ENCODE measurements around the gene RWDD4. TPM values are rescaled to one million over a fixed set of nuclear protein-coding genes. Genes with fewer than 3 reads are reported as not detected.
A peak's percentile ranks its signal among the peaks of the same experiment; 100 is the strongest.

The RWDD4 gene
- total RNA-seq, 1 donor from 2014 or later: 31.5 TPM

DNA sequence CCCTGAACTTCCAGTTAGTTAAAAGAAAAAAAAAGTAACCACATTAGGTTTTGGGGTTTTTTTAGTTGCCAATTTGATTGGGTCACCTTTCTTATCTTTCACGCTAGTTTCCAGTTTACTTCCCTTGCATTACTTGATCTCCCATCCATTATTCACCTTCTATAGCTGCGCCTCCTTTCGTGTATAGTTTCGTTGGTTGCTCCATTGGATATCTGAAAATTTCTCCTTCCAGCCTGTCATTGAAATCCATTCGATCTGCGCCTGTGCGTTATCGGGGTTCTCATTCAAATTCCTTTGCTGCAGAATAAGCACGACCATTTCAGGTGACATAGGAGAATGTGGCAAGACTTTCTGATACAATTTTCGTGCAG is 872 bp upstream of the RWDD4 start:
- intact Hi-C loops (cut with micrococcal nuclease): loop anchor here (1.0 to 5.0 kb wide), 4 partner anchors 156 to 1165 kb away; partner anchors contain the start of genes ACSL1, CDKN2AIP and CENPU

DNA sequence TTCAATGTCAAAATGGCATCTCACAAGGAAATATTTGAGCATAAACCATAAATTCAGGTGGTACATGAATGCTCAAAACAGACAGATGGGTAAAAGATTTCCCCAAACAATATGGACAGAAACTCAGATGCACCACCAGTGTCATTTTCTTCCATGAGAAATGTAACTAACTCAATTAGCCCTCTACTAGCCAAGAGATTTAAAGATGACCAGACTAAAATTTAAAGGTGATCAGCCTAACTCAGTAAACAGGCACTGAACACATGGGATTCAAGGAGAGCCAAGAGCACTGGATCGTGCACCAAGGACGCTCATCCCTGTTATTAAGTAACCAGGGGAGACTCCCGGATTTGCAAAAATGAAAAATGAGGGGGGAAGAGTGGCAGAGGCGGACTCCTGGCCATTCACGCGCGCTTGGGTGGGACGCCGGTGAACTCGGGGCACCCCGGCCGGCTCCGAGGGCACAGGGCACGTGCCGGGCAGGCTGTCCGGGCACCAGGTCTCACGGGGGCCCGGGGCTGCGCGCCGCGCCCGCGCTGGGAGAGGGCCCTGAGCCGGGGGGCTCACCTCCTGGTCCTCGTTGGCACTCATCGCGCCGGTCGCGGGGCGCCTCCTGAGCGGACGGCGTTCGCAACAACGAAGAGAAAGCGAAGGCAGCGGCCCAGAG is 490 bp downstream of the RWDD4 start:
- H3K4me1 Mint-ChIP-seq: peaks cover 28% of the 10 kb centered on the region
- intact Hi-C loops (cut with micrococcal nuclease): loop anchor here (1.0 to 5.0 kb wide), 4 partner anchors 154 to 1166 kb away; partner anchors contain the start of genes ACSL1, CDKN2AIP and CENPU
- H3K27me3 Mint-ChIP-seq: no peaks in the 10 kb centered on the region

More for the DNA sequence above, 872 bp upstream of the RWDD4 start:
- H3K4me3 Mint-ChIP-seq: peak overlapping the region; percentile 82
- peaks cover 30% of the 10 kb centered on the region for H3K4me1 Mint-ChIP-seq
- DNase-seq: peak; percentile 62
- no peaks in the 10 kb centered on the region for H3K27me3 Mint-ChIP-seq
- peaks cover 12% of the 10 kb centered on the region for H3K36me3 Mint-ChIP-seq (ENCODE audit: low read depth)
- no peaks in the 10 kb centered on the region for H3K9me3 Mint-ChIP-seq
- peak overlapping the region; percentile 87 for H3K27ac Mint-ChIP-seq

DNA sequence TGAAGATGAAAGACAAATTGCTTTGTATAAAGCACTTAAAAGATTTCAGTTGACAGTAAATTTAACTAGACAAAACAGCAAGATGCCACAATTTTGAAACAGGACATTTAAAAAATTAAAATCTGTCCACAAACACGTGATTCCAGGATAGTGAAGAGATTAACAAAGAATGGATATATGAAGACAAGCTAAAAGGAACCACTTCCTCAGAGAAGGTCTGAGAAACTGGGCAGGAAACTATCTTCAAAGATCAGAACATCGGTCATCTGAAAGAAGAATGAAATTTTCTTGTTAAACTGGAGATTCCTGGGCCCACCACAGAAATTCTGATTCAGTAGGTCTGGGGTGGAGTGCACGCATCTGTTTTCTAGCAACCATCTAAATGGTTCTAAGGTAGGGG is 1.4 kb downstream of the RWDD4 start:
- no peak overlapping the region for H3K27ac Mint-ChIP-seq
- peaks cover 28% of the 10 kb centered on the region for H3K4me1 Mint-ChIP-seq
- no peaks in the 10 kb centered on the region for H3K27me3 Mint-ChIP-seq
- intact Hi-C loops (cut with micrococcal nuclease): loop anchor here (5.0 kb wide), 1 partner anchor 1075 kb away; the partner anchor contains the start of gene CENPU
- H3K9me3 Mint-ChIP-seq: no peaks in the 10 kb centered on the region
- H3K4me3 Mint-ChIP-seq: peak overlapping the region; percentile 82
- peaks cover 22% of the 10 kb centered on the region for H3K36me3 Mint-ChIP-seq (ENCODE audit: low read depth)
- no peak for DNase-seq

More for the DNA sequence above, 490 bp downstream of the RWDD4 start:
- Mint-ChIP-seq H3K27ac (peak overlapping the region; percentile 96), H3K9me3 (no peaks in the 10 kb centered on the region), H3K4me3 (peak overlapping the region; percentile 82), H3K36me3 (ENCODE audit: low read depth) (peaks cover 14% of the 10 kb centered on the region)
- no peak for DNase-seq

DNA sequence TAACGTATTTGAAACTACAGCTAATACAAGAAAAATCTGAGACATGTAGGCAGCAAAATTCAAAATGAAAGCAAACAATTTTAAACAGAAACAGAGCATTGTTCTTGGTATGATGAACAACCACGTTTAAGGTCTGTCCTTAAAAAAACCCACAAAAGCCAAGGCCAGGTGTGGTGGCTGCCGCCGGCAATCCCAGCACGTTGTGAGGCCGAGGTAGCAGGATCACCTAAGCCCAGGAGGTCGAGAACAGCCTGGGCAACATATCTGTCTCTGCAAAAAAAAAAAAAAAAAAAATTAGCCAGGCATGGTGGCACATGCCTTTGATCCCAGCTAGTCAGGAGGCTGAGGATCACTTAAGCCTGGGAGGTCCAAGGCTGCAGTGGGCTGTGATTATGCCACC is 13.7 kb downstream of the RWDD4 start:
- H3K9me3 Mint-ChIP-seq: no peaks in the 10 kb centered on the region
- intact Hi-C loops (cut with micrococcal nuclease): no loop called here
- H3K4me3 Mint-ChIP-seq: no peak overlapping the region

DNA sequence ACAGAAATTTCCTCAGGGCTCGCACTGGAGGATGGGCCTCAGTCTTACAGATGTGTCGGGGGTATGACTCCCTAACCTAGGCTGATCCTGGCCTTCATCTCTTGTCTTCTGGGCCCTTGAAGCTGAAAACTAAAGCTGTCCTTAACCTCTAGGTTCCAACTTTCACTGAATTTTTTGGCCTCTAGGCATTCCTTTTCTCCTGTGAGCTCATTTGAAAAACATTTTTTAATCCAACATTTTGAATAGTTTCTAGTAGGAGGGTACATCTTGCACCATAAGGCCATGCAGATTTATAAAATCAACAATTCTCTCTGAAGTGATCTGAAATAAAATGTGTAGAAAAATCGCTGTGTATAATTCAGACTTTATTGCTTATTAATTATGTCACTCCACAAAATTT is 19.7 kb downstream of the RWDD4 start:
- DNase-seq: no peak
- H3K9me3 Mint-ChIP-seq: no peaks in the 10 kb centered on the region

More for the DNA sequence above, 13.7 kb downstream of the RWDD4 start:
- Mint-ChIP-seq H3K27ac (no peak overlapping the region), H3K4me1 (peaks cover 2% of the 10 kb centered on the region), H3K36me3 (ENCODE audit: low read depth) (peaks cover 38% of the 10 kb centered on the region), H3K27me3 (no peaks in the 10 kb centered on the region)
- no peak for DNase-seq

DNA sequence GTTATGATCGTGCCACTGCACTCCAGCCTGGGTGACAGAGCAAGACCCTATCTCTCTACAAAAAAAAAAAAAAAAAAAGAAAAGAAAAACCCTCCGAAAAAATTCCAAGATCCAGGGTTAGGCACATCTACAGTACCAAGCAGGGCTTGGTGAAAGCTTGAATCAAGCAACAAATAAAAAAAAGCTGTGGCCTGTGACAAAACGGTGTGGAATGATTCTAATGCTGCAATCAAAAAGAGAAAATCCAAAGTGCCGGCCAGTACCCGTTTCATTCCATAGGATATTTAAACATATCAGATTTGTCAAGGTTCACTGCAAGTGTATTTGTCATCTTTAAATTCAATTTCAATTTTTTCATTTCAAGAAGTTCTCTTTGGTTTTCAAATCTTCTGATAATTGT is 20.5 kb downstream of the RWDD4 start:
- intact Hi-C loops (cut with micrococcal nuclease): no loop called here
- no peak for DNase-seq
- Mint-ChIP-seq H3K9me3 (no peaks in the 10 kb centered on the region), H3K4me3 (no peak overlapping the region), H3K36me3 (ENCODE audit: low read depth) (peaks cover 9% of the 10 kb centered on the region), H3K27me3 (peaks cover 5% of the 10 kb centered on the region), H3K27ac (no peak overlapping the region), H3K4me1 (peaks cover 10% of the 10 kb centered on the region)

More for the DNA sequence above, 19.7 kb downstream of the RWDD4 start:
- Mint-ChIP-seq H3K36me3 (ENCODE audit: low read depth) (peaks cover 16% of the 10 kb centered on the region), H3K4me3 (no peak overlapping the region), H3K27me3 (peaks cover 5% of the 10 kb centered on the region), H3K4me1 (peaks cover 8% of the 10 kb centered on the region), H3K27ac (no peak overlapping the region)
- intact Hi-C loops (cut with micrococcal nuclease): no loop called here

DNA sequence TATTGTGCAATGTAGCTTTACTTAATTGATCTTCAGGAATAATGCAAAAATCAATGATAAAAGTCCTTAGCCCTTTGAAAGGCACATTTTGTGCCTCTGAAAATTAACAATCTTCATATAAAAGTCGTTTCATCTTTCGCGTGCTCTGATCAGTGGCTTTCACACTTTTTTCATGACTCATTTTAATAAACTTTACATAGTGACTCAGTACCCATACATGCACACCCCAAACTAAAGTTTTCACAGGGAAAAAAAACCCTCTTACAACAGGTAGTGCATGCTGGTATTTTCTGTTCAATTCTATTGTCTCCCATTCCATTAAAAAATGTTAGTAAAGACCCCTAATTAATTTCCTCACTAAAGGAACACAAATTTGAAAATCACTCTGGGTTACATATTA is 21.5 kb downstream of the RWDD4 start:
- no peak for DNase-seq
- peaks cover 5% of the 10 kb centered on the region for H3K27me3 Mint-ChIP-seq
- no peak overlapping the region for H3K4me3 Mint-ChIP-seq
- H3K36me3 Mint-ChIP-seq (ENCODE audit: low read depth): peaks cover 8% of the 10 kb centered on the region
- peaks cover 12% of the 10 kb centered on the region for H3K4me1 Mint-ChIP-seq
- no peak overlapping the region for H3K27ac Mint-ChIP-seq
- H3K9me3 Mint-ChIP-seq: no peaks in the 10 kb centered on the region
- intact Hi-C loops (cut with micrococcal nuclease): no loop called here

DNA sequence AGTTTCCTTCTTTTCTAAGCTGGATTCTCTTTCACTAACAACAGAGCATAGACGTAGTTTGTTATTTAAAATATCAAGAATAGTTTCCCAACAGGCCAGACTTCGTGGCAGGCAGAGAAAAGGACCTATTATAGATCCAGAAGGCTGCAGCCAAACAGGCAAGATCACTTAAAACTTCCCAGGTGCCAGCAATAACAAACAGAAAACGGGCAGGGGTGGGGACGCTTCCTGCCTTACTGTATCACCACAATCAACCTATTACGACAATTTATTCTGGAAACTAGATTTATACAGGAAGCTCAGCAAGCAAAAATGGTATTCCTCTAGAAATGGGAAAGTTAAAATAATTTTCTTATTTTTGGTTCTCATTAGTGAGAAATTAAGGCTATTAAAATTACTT is 22.1 kb downstream of the RWDD4 start:
- H3K27ac Mint-ChIP-seq: no peak overlapping the region
- H3K9me3 Mint-ChIP-seq: no peaks in the 10 kb centered on the region
- H3K27me3 Mint-ChIP-seq: peaks cover 5% of the 10 kb centered on the region
- intact Hi-C loops (cut with micrococcal nuclease): no loop called here
- no peak overlapping the region for H3K4me3 Mint-ChIP-seq
- no peak for DNase-seq
- peaks cover 6% of the 10 kb centered on the region for H3K36me3 Mint-ChIP-seq (ENCODE audit: low read depth)
- H3K4me1 Mint-ChIP-seq: peaks cover 12% of the 10 kb centered on the region

DNA sequence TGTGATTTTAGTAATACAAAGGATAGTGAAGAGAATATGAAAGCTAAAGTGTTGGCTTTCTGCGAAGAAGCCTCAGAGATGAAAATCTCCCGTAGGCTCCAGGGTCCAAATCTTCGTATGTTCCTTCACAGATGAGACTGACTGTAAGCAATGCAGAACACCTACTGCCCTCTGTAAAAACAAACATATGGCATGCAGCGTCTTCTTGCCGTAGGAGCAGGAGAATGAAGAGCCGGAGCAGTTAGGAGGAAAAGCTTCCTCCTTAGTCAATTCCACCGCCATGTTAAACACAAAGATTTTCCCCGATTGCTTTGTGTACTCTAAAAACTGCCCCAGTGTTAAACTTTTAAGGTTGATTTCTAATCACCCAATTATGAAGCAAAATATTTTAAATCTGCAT is 22.5 kb downstream of the RWDD4 start:
- peaks cover 12% of the 10 kb centered on the region for H3K4me1 Mint-ChIP-seq

DNA sequence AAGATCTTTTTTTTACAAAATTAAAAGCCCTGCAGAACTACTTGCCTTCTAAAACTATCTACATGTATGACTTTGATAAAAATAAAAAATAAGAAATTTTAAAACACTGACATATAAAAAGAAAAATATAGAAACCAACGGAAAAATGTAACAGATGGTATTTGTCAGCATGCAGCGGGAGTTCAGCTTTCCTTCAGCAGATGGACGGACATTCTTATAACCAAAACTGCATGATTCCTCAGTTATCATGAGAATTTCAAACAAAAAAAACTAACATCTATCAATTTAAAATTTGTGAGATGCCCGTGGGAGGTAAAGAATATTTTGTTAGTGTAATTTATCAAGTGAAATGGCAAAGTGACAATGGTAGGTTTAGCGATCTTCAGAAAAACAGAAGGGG is 23.2 kb downstream of the RWDD4 start:
- no peak for DNase-seq
- H3K36me3 Mint-ChIP-seq (ENCODE audit: low read depth): peaks cover 2% of the 10 kb centered on the region
- intact Hi-C loops (cut with micrococcal nuclease): no loop called here
- peaks cover 5% of the 10 kb centered on the region for H3K27me3 Mint-ChIP-seq
- no peaks in the 10 kb centered on the region for H3K9me3 Mint-ChIP-seq
- peaks cover 10% of the 10 kb centered on the region for H3K4me1 Mint-ChIP-seq
- no peak overlapping the region for H3K4me3 Mint-ChIP-seq
- no peak overlapping the region for H3K27ac Mint-ChIP-seq

More for the DNA sequence above, 22.5 kb downstream of the RWDD4 start:
- H3K27ac Mint-ChIP-seq: no peak overlapping the region
- H3K27me3 Mint-ChIP-seq: peaks cover 5% of the 10 kb centered on the region
- peaks cover 6% of the 10 kb centered on the region for H3K36me3 Mint-ChIP-seq (ENCODE audit: low read depth)
- H3K4me3 Mint-ChIP-seq: no peak overlapping the region
- intact Hi-C loops (cut with micrococcal nuclease): no loop called here
- no peak for DNase-seq
- H3K9me3 Mint-ChIP-seq: no peaks in the 10 kb centered on the region

DNA sequence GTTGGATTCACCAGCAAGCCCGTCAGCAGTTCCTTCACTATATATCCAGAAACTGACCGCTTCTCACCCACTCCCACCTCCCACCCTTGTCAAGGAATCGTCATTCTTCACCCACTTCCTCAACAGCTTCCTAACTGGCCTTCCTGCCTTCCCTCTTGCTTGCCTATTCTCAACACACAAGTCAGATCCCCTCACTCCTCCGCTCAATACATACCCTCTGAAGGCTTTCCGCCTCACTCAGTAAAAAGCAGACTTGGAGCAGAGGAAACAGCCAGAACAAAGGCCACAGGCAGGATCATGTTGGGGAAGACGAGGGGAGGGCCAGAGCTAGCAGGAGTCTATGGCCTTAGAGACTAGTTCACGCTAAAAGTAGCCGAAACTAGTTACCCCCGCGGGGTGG is 23.7 kb downstream of the RWDD4 start:
- intact Hi-C loops (cut with micrococcal nuclease): no loop called here
- no peak for DNase-seq
- Mint-ChIP-seq H3K36me3 (ENCODE audit: low read depth) (peaks cover 2% of the 10 kb centered on the region), H3K27ac (no peak overlapping the region), H3K27me3 (peaks cover 5% of the 10 kb centered on the region), H3K4me1 (peaks cover 10% of the 10 kb centered on the region), H3K4me3 (no peak overlapping the region), H3K9me3 (no peaks in the 10 kb centered on the region)

DNA sequence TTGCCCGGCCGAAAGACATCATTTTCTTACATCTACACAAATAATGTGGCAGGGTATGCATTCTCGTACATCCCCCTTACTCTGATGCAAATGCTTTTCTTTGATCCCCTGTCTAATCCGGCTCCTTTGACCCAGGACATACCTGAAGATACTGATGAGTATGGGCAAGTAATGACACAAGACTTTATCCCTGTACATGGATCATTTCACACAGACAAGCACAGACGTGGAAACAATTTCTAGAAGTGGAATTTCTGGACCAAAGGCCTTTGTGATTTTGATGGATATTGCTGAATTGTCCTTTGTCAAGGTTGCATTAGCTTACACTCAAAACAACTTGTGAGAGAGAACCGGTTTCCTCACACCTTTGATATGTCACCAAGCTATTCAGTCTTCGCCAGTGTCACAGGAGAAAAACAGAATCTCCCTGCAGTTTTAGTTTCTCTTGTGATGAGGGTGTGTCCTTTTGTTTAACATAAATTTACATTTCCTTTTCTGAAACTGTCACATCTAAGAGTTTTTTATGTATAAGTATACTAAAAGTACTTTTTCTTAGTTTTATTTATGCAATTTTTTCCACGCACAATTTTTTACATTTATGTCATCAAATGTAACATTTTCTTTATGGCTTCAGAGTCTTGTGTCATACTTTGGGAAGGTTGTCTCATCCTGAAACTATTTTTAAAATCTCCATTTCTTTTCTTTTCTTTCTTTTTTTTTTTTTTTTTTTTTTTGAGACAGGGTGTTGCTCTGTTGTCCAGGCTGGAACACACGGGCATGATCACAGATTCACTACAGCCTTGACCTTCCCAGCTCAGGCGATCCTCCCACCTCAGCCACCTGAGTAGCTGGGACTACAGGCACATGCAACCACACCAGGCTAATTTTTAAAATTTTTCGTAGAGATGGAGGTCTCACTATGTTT is 25.2 kb downstream of the RWDD4 start:
- Mint-ChIP-seq H3K9me3 (no peaks in the 10 kb centered on the region), H3K36me3 (ENCODE audit: low read depth) (no peaks in the 10 kb centered on the region), H3K4me1 (peaks cover 10% of the 10 kb centered on the region), H3K4me3 (no peak overlapping the region), H3K27ac (no peak overlapping the region), H3K27me3 (peaks cover 5% of the 10 kb centered on the region)
- no peak for DNase-seq
- intact Hi-C loops (cut with micrococcal nuclease): no loop called here

DNA sequence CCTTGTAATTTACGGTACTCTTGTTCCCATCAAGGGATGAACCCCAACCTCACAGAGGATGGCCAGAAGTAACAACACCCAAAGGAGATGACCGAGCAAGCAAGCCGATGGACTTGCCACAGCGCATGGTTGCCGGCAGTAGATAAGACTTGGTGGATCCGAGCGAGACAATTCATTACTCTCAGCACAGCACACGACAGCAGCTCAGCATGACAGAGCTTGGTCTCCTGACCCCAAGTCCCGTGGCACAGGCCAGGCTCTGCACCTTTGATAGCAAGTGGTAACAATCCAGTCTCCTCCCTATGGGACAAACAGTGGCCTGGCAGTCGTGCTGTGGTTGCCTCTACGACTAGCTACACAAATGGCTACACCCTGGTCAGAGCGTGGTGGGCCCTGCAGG is 26.3 kb downstream of the RWDD4 start:
- intact Hi-C loops (cut with micrococcal nuclease): no loop called here
- no peak for DNase-seq
- H3K27me3 Mint-ChIP-seq: peaks cover 5% of the 10 kb centered on the region
- H3K9me3 Mint-ChIP-seq: no peaks in the 10 kb centered on the region
- H3K4me1 Mint-ChIP-seq: peaks cover 8% of the 10 kb centered on the region
- H3K36me3 Mint-ChIP-seq (ENCODE audit: low read depth): no peaks in the 10 kb centered on the region
- no peak overlapping the region for H3K27ac Mint-ChIP-seq
- no peak overlapping the region for H3K4me3 Mint-ChIP-seq

DNA sequence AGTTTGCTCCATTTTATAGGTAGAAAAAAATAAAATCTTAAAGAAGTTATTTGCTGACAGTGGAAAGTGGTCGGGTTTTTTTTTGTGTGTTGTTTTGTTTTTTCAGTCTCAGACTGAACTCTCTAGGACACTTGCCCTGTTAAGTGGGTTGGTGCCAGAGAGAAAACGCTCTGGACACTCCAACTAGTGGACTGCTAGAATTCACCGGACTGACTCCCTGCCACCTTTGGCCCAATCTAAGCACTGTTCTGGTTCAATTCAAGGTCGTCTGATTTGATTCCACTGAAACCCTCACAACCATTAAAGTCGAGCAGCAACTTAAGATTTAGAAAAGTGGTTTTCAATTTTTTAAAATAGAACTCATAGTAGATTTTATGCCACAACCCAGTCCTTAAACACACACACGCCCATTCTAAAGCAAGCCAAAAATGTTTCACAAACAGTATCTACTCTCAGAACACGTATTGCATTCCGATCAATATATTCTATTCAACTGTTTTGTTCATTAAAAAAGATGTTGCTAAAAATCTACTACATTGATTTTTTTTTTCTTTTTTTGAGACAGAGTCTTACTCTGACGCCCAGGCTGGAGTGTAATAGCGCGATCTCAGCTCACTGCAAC is 27.3 kb downstream of the RWDD4 start:
- H3K9me3 Mint-ChIP-seq: no peaks in the 10 kb centered on the region
- DNase-seq: no peak
- no peaks in the 10 kb centered on the region for H3K36me3 Mint-ChIP-seq (ENCODE audit: low read depth)
- H3K4me3 Mint-ChIP-seq: no peak overlapping the region
- H3K27me3 Mint-ChIP-seq: peaks cover 3% of the 10 kb centered on the region
- H3K4me1 Mint-ChIP-seq: peaks cover 5% of the 10 kb centered on the region
- intact Hi-C loops (cut with micrococcal nuclease): no loop called here
- no peak overlapping the region for H3K27ac Mint-ChIP-seq

Data from activated CD4-positive, alpha-beta T cell treated with anti-CD3 and anti-CD28 coated beads, Interleukin-2, amount 10 ng/mL, durations not matched to agents 24 days and 14 days (primary cell).